DND-41 (cell line): Measurements from ENCODE around the gene CHN2.

ENCODE experiments used
- EZH2 ChIP-seq: IDR thresholded peaks from 3 replicates; pipeline ENCODE4 v1.6.1; 2012; ENCODE audit warnings: borderline replicate concordance, low read depth, mild to moderate bottlenecking, moderate library complexity, low read length, inconsistent platforms; ENCODE audit not compliant: severe bottlenecking
- TF ChIP-seq, protein P1 (sequence below): IDR thresholded peaks from 2 replicates; pipeline ENCODE4 v1.5.1; 2012; ENCODE audit warnings: borderline replicate concordance, low read length, moderate library complexity, mild to moderate bottlenecking; ENCODE audit not compliant: poor library complexity, severe bottlenecking; ENCODE audit errors: extremely low read depth

DNA sequence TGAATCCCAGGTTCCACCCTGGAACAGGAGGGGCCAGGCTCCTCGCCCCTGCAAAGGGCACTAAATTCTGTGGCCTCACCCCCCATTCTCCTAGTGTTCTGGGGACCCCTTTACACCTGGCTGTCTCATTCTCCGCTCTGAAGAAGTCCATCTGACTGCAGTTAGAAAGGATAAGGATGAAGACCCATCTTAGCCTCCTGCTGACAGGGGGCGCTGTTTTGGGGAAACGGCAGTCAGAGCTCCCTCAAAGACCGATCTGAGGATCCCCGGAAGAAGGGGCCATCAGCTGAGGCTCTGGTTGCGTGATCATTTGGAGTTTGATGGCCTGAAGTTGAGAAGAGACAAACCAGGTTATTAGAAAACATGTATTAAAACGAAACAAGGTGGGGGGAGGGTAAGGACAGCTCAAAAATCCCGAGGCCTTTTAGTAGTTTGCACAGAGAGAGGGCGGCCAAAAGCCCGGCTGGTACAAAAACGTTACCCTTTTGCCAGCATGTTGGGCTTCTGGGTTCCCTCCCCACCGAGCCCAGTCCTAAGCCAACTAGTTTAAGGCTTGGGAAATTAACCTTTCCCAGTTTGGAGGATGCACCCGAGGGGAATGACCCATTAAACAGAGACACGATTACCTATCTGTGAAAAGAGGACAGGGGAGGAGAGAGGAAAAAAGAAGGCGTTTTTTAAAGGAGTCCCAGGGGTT lies 102.8 kb downstream of the CHN2 start:
- TF ChIP-seq, protein P1, sequence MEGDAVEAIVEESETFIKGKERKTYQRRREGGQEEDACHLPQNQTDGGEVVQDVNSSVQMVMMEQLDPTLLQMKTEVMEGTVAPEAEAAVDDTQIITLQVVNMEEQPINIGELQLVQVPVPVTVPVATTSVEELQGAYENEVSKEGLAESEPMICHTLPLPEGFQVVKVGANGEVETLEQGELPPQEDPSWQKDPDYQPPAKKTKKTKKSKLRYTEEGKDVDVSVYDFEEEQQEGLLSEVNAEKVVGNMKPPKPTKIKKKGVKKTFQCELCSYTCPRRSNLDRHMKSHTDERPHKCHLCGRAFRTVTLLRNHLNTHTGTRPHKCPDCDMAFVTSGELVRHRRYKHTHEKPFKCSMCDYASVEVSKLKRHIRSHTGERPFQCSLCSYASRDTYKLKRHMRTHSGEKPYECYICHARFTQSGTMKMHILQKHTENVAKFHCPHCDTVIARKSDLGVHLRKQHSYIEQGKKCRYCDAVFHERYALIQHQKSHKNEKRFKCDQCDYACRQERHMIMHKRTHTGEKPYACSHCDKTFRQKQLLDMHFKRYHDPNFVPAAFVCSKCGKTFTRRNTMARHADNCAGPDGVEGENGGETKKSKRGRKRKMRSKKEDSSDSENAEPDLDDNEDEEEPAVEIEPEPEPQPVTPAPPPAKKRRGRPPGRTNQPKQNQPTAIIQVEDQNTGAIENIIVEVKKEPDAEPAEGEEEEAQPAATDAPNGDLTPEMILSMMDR, result peak; percentile 41
- no peak for TF ChIP-seq EZH2
